ENCODE data around the gene TNFAIP8L3. TPM values are rescaled to one million over a fixed set of nuclear protein-coding genes. Genes with fewer than 3 reads are reported as not detected.
"Not testable (repeated sequence)": the region's sequence is repeated elsewhere in the genome, so short reads cannot be mapped to it uniquely, and the experiment has no call there.

Gene TNFAIP8L3
- total RNA-seq, 1 donor from 2014 or later, result 7.4 TPM

GRCh38 chr15:51062736-51063135 lies 32.0 kb downstream of the TNFAIP8L3 start:
- DNase-seq (ENCODE audit: low spot score), result no peak

GRCh38 chr15:51060030-51060673 lies 34.6 kb downstream of the TNFAIP8L3 start:
- no peak for DNase-seq (ENCODE audit: low spot score)

- DNase-seq (ENCODE audit: low spot score), result no peak
Measured at GRCh38 chr15:51054535-51054934, 40.2 kb downstream of the TNFAIP8L3 start.

GRCh38 chr15:51053571-51053970 lies 41.1 kb downstream of the TNFAIP8L3 start:
- no peak for DNase-seq (ENCODE audit: low spot score)

GRCh38 chr15:51051776-51052175 lies 42.9 kb downstream of the TNFAIP8L3 start:
- DNase-seq (ENCODE audit: low spot score), result no peak

GRCh38 chr15:51049081-51049480 lies 45.6 kb downstream of the TNFAIP8L3 start:
- DNase-seq (ENCODE audit: low spot score), result no peak

GRCh38 chr15:51048308-51048707 lies 46.4 kb downstream of the TNFAIP8L3 start:
- no peak for DNase-seq (ENCODE audit: low spot score)

GRCh38 chr15:51046799-51047449 lies 47.8 kb downstream of the TNFAIP8L3 start:
- DNase-seq (ENCODE audit: low spot score), result no peak

GRCh38 chr15:51046016-51046415 lies 48.7 kb downstream of the TNFAIP8L3 start:
- DNase-seq (ENCODE audit: low spot score), result no peak

GRCh38 chr15:51044037-51044727 lies 50.5 kb downstream of the TNFAIP8L3 start:
- no peak for DNase-seq (ENCODE audit: low spot score)

GRCh38 chr15:51038974-51039319 lies 55.8 kb downstream of the TNFAIP8L3 start:
- no peak for DNase-seq (ENCODE audit: low spot score)

- DNase-seq (ENCODE audit: low spot score), result no peak
Measured at GRCh38 chr15:51038162-51038973, 56.3 kb downstream of the TNFAIP8L3 start.

- not testable (repeated sequence) for DNase-seq (ENCODE audit: low spot score)
Measured at GRCh38 chr15:51037474-51037873, 57.2 kb downstream of the TNFAIP8L3 start.

- no peak for DNase-seq (ENCODE audit: low spot score)
Measured at GRCh38 chr15:51030649-51031316, 63.9 kb downstream of the TNFAIP8L3 start.

- no peak for DNase-seq (ENCODE audit: low spot score)
Measured at GRCh38 chr15:51025454-51025846, 69.3 kb downstream of the TNFAIP8L3 start.

GRCh38 chr15:51024735-51025453 lies 69.8 kb downstream of the TNFAIP8L3 start:
- no peak for DNase-seq (ENCODE audit: low spot score)

GRCh38 chr15:51023499-51023898 lies 71.2 kb downstream of the TNFAIP8L3 start:
- no peak for DNase-seq (ENCODE audit: low spot score)

- no peak for DNase-seq (ENCODE audit: low spot score)
Measured at GRCh38 chr15:51022206-51022605, 72.5 kb downstream of the TNFAIP8L3 start.

GRCh38 chr15:51016615-51017014 lies 78.1 kb downstream of the TNFAIP8L3 start:
- DNase-seq (ENCODE audit: low spot score), result no peak

- no peak for DNase-seq (ENCODE audit: low spot score)
Measured at GRCh38 chr15:51011212-51011611, 83.5 kb downstream of the TNFAIP8L3 start.
